SK-N-SH treated with all-trans-retinoic acid at 6 μM for 48 hours (cell line): ENCODE data around the gene SNUPN.

Source experiments
- ATAC-seq: fragments of 200-7000 bp; cut with Tn5 transposase; 3 replicates; pipeline ENCODE4 v1.9.1; 2020; ENCODE audit warnings: mild to moderate bottlenecking, moderate library complexity
- ARNTL ChIP-seq: fragments of 450-650 bp; formaldehyde crosslinking; IDR thresholded peaks from 2 replicates; pipeline ENCODE4 v1.5.0; 2020; ENCODE audit warnings: low read depth, mild to moderate bottlenecking, moderate library complexity, borderline replicate concordance
- BACH2 ChIP-seq: fragments of 250-450 bp; sonication (Bioruptor Pico); IDR thresholded peaks from 2 replicates; pipeline ENCODE4 v1.9.0; 2021; ENCODE audit warnings: mild to moderate bottlenecking, borderline replicate concordance
- CREB5 ChIP-seq: fragments of 250-450 bp; sonication (Bioruptor Pico); IDR thresholded peaks from 2 replicates; pipeline ENCODE4 v1.5.1; 2020; ENCODE audit warnings: low read depth, mild to moderate bottlenecking, moderate library complexity
- CSDC2 ChIP-seq: fragments of 250-450 bp; sonication (Bioruptor Pico); IDR thresholded peaks from 2 replicates; pipeline ENCODE4 v1.5.0; 2020; ENCODE audit warnings: mild to moderate bottlenecking, moderate library complexity
- ESRRG ChIP-seq: fragments of 250-450 bp; sonication (Bioruptor Pico); IDR thresholded peaks from 2 replicates; pipeline ENCODE4 v1.6.1; 2021; ENCODE audit warnings: mild to moderate bottlenecking
- GLIS3 ChIP-seq: fragments of 250-450 bp; sonication (Bioruptor Pico); IDR thresholded peaks from 2 replicates; pipeline ENCODE4 v1.5.0; 2020; ENCODE audit warnings: mild to moderate bottlenecking, moderate library complexity
- ISL1 ChIP-seq: fragments of 250-450 bp; sonication (Bioruptor Pico); IDR thresholded peaks from 2 replicates; pipeline ENCODE4 v2.1.2; 2022; ENCODE audit warnings: mild to moderate bottlenecking, moderate library complexity
- OSR1 ChIP-seq: fragments of 250-450 bp; sonication (Bioruptor Pico); IDR thresholded peaks from 2 replicates; pipeline ENCODE4 v1.8.0; 2022; ENCODE audit warnings: moderate library complexity, mild to moderate bottlenecking, inconsistent platforms
- PATZ1 ChIP-seq: fragments of 250-450 bp; sonication (Bioruptor Pico); IDR thresholded peaks from 2 replicates; pipeline ENCODE4 v1.8.0; 2020; ENCODE audit warnings: mild to moderate bottlenecking, moderate library complexity, borderline replicate concordance
- POU6F1 ChIP-seq: fragments of 250-450 bp; sonication (Bioruptor Pico); IDR thresholded peaks from 2 replicates; pipeline ENCODE4 v1.8.0; 2021; ENCODE audit warnings: low read depth, mild to moderate bottlenecking, moderate library complexity, borderline replicate concordance
- PPARA ChIP-seq: fragments of 250-450 bp; sonication (Bioruptor Pico); IDR thresholded peaks from 2 replicates; pipeline ENCODE4 v1.5.0; 2020; ENCODE audit warnings: mild to moderate bottlenecking, borderline replicate concordance
- RARB ChIP-seq: fragments of 250-450 bp; sonication (Bioruptor Pico); IDR thresholded peaks from 2 replicates; pipeline ENCODE4 v1.8.0; 2021; ENCODE audit warnings: mild to moderate bottlenecking, moderate library complexity
- SNAI2 ChIP-seq: fragments of 250-450 bp; sonication (Bioruptor Pico); IDR thresholded peaks from 2 replicates; pipeline ENCODE4 v1.5.0; 2020; ENCODE audit warnings: mild to moderate bottlenecking, moderate library complexity
- TCF4 ChIP-seq: fragments of 250-450 bp; sonication (Bioruptor Pico); IDR thresholded peaks from 2 replicates; pipeline ENCODE4 v1.8.0; 2021; ENCODE audit warnings: mild to moderate bottlenecking, moderate library complexity, borderline replicate concordance
- TOX ChIP-seq: fragments of 250-450 bp; sonication (Bioruptor Pico); IDR thresholded peaks from 2 replicates; pipeline ENCODE4 v1.8.0; 2021; ENCODE audit warnings: mild to moderate bottlenecking, moderate library complexity, borderline replicate concordance
- ZC3H10 ChIP-seq: fragments of 250-450 bp; sonication (Bioruptor Pico); IDR thresholded peaks from 2 replicates; pipeline ENCODE4 v1.5.1; 2021; ENCODE audit warnings: mild to moderate bottlenecking, moderate library complexity
- ZFP3 ChIP-seq: fragments of 250-450 bp; sonication (Bioruptor Pico); IDR thresholded peaks from 2 replicates; pipeline ENCODE4 v1.5.0; 2020; ENCODE audit warnings: mild to moderate bottlenecking, moderate library complexity
- ZFP30 ChIP-seq: fragments of 450-650 bp; formaldehyde crosslinking; IDR thresholded peaks from 2 replicates; pipeline ENCODE4 v1.5.0; 2022; ENCODE audit warnings: mild to moderate bottlenecking, moderate library complexity
- ZNF565 ChIP-seq: fragments of 450-650 bp; formaldehyde crosslinking; conservative IDR thresholded peaks from 2 replicates; pipeline ENCODE4 v1.5.0; 2020; ENCODE audit warnings: low read depth, mild to moderate bottlenecking, moderate library complexity
- ZNF70 ChIP-seq: fragments of 450-650 bp; formaldehyde crosslinking; IDR thresholded peaks from 2 replicates; pipeline ENCODE4 v1.5.0; 2020; ENCODE audit warnings: mild to moderate bottlenecking, moderate library complexity
- ZNF8 ChIP-seq: fragments of 450-650 bp; formaldehyde crosslinking; IDR thresholded peaks from 2 replicates; pipeline ENCODE4 v1.5.0; 2020; ENCODE audit warnings: mild to moderate bottlenecking, moderate library complexity
- TF ChIP-seq, protein P1 (sequence below): fragments of 250-450 bp; sonication (Bioruptor Pico); IDR thresholded peaks from 2 replicates; pipeline ENCODE4 v1.5.0; 2020; ENCODE audit warnings: mild to moderate bottlenecking, moderate library complexity

The SNUPN gene

DNA sequence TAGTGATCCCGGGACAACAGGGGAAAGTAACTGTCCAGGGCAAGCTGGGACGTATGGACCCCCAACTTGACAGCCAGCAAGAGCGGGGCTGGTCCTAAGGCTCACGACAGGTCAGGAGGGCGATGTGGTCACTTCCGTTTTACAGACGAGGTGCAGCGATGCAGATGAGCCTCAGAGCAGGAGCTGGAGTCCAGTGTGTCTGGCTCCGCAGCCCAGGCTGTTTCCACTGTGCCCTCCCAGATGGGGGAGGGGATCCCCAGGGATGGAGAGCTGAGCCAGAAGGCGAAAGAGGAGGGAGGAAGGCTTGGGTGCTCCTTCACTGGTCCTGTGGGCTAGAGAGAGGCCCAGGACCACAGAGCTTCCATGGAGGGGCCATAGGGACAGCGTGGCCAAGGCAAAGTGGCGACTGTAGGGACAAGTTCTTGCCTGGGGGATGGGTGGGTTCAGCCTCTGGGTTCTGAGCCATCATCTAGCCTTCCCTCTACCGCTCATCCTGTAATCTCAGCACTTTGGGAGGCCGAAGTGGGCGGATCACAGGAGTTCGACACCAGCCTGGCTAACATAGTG is 27.9 kb upstream of the SNUPN start:
- no peak for ATAC-seq
- TF ChIP-seq, protein P1, sequence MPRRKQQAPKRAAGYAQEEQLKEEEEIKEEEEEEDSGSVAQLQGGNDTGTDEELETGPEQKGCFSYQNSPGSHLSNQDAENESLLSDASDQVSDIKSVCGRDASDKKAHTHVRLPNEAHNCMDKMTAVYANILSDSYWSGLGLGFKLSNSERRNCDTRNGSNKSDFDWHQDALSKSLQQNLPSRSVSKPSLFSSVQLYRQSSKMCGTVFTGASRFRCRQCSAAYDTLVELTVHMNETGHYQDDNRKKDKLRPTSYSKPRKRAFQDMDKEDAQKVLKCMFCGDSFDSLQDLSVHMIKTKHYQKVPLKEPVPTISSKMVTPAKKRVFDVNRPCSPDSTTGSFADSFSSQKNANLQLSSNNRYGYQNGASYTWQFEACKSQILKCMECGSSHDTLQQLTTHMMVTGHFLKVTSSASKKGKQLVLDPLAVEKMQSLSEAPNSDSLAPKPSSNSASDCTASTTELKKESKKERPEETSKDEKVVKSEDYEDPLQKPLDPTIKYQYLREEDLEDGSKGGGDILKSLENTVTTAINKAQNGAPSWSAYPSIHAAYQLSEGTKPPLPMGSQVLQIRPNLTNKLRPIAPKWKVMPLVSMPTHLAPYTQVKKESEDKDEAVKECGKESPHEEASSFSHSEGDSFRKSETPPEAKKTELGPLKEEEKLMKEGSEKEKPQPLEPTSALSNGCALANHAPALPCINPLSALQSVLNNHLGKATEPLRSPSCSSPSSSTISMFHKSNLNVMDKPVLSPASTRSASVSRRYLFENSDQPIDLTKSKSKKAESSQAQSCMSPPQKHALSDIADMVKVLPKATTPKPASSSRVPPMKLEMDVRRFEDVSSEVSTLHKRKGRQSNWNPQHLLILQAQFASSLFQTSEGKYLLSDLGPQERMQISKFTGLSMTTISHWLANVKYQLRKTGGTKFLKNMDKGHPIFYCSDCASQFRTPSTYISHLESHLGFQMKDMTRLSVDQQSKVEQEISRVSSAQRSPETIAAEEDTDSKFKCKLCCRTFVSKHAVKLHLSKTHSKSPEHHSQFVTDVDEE (CRISPR knock-in tag) = no peak
- TF ChIP-seq OSR1 (CRISPR knock-in tag) (no peak), POU6F1 (no peak), GLIS3 (no peak), ZNF8 (CRISPR knock-in tag) (no peak), PATZ1 (CRISPR knock-in tag) (no peak), ZNF70 (CRISPR knock-in tag) (no peak), BACH2 (CRISPR knock-in tag) (no peak), PPARA (CRISPR knock-in tag) (no peak), ESRRG (CRISPR knock-in tag) (no peak), TOX (no peak), RARB (CRISPR knock-in tag) (no peak), ZFP30 (no peak), ZNF565 (CRISPR knock-in tag) (no peak), CREB5 (CRISPR knock-in tag) (no peak), ZFP3 (CRISPR knock-in tag) (no peak), ISL1 (no peak), CSDC2 (CRISPR knock-in tag) (no peak), SNAI2 (CRISPR knock-in tag) (no peak), TCF4 (CRISPR knock-in tag) (no peak)

- no peak for ATAC-seq
- TF ChIP-seq CREB5 (CRISPR knock-in tag) = no peak
- TF ChIP-seq, protein P1 (CRISPR knock-in tag) = no peak
- no peak for TF ChIP-seq BACH2 (CRISPR knock-in tag)
- TF ChIP-seq TOX = no peak
- no peak for TF ChIP-seq ZC3H10 (CRISPR knock-in tag)
- no peak for TF ChIP-seq ARNTL (CRISPR knock-in tag)
- no peak for TF ChIP-seq ZFP30
- TF ChIP-seq POU6F1 = no peak
- TF ChIP-seq PATZ1 (CRISPR knock-in tag) = no peak
- TF ChIP-seq ISL1 = no peak
- TF ChIP-seq GLIS3 = no peak
- no peak for TF ChIP-seq ESRRG (CRISPR knock-in tag)
- TF ChIP-seq PPARA (CRISPR knock-in tag) = no peak
- TF ChIP-seq ZNF565 (CRISPR knock-in tag) = no peak
- no peak for TF ChIP-seq ZFP3 (CRISPR knock-in tag)
- TF ChIP-seq RARB (CRISPR knock-in tag) = no peak
- TF ChIP-seq CSDC2 (CRISPR knock-in tag) = no peak
These were observed 26.5 kb upstream of the SNUPN start for GRCh38 chr15:75651810-75652543.
